ENCODE measurements around the gene BEND2.
"Not testable (repeated sequence)": the region's sequence is repeated elsewhere in the genome, so short reads cannot be mapped to it uniquely, and the experiment has no call there.

BEND2 gene

DNA sequence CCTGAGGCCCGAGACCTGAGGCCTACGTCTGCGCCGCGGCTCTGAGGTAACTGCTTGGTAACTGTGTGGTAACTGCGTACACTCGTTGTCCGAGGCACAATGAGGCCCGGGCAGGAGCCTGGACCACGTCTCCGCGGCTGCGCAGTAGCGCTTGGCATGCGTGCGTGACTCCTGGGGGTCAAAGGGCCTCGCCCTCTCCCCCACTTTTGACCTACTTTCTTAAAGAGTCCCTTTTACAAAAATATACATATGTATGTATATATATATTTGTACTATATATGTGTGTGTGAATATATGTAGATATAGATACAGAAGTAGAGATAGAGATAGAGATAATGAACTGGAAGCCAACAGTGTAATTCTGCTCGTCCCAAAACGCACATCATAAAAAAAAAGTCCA is at the start of gene BEND2:
BEND2 (minus strand) TSS at position 101 of the 400 bp plus-strand sequence. CDS start 136 bp downstream, outside the sequence.
- no peak for DNase-seq

DNA sequence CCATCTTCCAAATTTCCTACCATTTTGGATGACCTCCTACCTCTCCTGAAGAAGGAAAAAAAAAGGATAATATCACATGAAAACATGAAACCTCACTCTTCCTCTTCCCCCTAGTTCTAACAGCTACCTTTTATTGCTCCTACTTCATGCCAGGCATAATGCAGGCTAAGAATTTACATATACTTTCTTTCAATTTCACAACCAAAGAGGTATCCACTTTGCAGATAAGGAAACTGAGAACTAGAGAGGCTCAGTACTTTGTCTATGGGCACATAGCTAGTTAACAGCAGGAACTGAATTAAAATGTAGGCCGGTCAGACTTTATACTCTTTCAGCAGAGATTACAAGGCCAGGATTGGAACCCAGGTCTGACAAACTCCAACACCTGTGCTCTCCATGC is 34.4 kb upstream of the BEND2 start:
- no peak for DNase-seq

DNA sequence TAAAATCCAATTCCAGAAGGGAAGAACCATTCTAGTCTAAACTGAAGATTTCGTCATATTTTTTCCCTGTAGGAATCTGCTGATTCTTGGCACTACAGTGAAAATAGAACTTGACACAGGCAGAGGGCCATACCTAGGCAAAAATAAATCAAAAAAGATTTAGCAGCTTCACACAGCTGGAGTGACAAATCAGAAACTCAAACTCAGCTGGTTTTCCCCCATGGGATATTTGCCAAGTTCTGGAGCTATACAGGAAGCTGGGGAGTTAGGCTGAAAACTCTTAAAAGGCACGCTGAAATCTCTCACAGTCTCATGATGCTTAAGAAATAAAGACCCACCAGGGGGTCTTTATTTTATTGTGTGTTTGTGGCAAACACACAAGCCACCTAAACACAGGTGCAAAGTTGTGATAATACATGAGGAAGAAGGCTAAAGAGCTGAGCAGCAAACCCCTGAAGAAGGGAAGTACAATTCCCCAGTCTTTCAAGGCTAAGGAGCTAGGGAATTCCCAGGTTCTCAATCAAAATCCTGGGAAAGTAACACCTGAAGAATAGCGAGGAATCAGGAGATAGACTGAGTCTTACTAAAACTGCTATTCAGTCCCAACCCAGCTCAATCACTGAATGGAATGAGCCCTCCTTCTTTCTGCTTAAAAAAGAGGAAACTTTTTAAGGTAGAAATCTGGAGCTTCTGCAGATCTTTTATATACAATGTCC is 32.1 kb upstream of the BEND2 start:
- no peak for DNase-seq

DNA sequence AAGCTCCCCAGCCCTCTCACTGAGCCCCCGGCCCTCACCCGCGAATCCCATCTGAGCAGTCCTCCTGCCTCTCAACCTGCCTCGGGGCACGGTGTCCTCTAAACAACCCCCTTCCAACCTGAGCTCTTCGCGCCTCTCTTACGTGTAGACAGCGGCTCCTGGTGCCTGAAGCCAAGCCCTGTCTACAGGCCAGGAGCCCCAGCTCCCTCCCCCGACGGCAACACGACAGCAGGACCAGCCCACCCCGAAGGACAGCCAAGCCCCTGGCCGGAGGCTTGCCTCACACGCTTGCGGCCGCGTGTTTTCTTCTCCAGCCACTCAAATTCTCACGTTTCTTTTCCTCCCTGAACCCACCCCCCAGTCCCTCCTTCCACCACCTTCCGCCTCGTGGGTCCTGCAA is 9.0 kb upstream of the BEND2 start:
- not testable (repeated sequence) for DNase-seq

DNA sequence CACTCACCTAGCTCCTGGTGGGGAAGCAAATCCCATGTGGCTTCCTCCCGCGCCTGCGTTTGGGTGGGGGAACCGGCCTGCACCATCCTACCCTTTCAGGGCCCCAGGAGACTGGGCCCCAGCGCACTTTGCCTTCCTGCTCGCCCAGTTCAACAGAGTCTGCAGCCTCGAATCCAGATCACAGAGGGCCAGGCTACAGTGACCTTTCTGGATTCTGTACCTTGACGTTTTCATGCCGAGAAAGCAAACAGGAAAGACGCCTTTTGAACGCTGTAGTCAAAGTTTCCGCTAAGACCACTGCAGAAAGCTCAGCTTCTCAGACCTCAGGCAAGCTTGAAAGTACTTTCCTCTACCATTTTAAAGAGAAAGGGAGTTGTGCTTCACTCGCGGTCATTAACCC is 7.4 kb upstream of the BEND2 start:
- no peak for DNase-seq

DNA sequence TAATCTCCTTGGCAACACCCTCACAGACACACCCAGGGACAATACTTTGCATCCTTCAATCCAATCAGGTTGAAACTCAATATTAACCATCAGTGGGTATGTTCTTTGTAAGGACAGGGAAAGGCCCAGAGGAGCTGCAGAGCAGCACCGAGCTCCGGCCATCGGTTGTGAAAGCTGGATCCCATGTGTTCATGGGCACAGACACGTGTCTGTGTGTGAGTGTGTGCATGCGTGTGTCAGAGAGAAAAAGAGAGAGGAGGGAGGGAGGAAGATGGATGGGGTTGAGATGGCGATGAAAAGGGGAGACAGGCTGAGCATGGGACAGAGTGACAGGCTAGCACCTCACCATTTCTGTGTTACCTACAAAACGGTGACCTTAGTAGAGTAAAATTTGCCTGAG is 6.8 kb upstream of the BEND2 start:
- no peak for DNase-seq

DNA sequence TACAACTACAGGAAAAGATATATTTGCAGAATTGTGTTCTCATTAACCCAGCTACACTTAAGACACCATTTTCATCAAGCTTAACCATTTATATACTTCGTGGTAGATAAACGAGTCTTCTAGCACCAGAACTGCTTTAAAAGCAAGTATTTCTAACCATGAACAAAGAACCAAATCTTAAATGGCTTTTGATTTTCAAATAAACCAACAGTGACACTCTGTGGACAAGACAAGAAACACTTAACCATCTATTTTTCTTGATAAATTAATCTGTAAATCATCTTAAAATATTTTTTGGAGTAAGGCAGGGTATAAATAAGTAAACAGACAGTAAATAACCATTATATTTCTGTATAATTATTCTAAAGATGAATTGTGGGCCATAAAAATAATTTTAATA is 10.2 kb downstream of the BEND2 start:
- DNase-seq = no peak

DNA sequence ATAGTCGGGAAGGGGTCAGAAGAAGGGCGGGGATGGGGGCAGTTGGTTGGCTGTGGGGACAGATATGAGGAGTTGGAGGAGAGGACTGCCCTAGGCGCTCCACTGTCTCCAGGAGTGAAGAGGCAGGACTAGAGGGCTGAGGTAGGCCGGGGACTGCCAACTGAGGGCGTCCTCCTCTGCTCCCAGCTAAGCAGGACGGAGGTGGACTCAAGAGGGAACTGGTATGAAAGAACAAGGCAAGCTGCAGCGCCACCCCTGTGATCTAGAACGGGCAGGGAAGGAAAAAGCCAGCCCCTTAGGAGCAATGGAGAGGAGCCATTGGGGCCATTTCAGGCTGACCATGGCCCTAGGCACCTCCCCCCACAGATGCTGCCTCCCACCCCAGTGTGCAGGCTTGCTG is 14.0 kb downstream of the BEND2 start:
- DNase-seq = no peak

DNA sequence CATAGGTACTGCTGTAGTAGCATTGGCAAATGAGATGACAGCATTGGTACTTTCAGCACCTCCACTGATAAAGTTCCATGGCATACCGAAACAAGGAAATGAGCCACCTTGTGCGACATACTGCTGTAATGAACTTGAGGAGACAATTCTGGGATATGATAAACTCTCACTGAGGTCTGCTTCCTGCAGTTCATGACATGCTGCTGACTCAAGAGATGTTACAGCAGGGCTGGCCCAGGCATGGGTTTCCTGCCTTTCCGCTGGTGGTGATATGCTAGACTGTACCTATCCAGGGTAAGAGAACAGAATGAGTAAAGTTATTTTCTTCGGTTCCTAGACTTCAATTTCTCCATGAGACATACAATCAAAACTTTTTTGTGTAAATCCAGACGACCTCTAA is 17.1 kb downstream of the BEND2 start:
- no peak for DNase-seq

DNA sequence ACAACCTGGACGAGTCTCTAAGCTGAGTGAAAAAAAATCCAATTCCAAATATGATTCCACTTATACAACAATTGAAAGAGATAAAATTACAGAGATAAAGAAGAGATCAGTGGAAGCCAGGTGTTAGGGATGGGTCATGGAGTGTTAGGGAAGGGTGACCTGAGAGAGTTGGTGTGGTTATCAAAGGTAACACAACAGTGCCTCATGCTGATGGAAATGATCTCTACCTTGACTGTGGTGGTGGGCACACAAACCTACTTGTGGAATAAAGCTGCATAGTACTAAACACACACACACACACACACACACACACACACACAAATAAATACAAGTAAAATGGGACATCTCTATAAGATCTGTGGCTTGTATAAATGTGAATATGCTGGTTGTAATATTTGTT is 26.0 kb downstream of the BEND2 start:
- no peak for DNase-seq

DNA sequence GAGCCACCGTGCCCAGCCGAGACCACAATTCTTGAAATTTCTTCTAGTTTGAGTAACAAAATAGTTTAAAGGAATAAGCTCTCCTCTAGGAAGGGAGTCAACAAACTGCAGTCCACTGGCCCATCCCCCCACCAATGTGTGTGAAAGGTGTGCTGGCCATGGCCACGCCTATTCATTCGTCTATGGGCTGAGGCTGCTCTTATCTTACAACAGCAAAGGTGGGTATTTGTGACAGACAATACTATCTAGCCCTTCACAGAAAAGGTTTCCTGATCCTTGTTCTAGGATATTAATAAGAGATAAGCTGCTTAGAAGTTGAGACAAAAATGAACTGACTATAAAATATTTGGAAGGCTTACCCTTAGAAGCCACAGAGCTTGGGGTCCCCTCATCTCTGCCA is 41.2 kb downstream of the BEND2 start:
- DNase-seq = no peak

DNA sequence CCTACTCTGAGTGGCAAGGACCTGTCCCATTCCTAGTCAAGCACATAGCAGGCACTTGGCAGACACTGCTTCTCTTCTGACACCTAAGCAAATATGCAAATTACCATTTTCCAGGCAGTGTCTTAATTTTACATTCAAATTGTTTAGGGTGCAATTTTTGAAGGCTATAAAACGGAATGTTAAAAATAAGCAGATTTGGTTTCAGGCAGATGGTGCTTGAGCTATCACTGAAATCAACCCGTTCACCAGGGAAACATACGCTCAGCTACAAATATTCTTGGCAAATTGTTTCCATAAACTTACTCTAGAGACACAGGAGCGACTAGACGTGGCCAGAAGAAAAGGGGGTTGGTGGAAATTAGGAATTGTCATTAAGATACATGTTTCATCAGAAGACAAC is 45.7 kb downstream of the BEND2 start:
- no peak for DNase-seq

DNA sequence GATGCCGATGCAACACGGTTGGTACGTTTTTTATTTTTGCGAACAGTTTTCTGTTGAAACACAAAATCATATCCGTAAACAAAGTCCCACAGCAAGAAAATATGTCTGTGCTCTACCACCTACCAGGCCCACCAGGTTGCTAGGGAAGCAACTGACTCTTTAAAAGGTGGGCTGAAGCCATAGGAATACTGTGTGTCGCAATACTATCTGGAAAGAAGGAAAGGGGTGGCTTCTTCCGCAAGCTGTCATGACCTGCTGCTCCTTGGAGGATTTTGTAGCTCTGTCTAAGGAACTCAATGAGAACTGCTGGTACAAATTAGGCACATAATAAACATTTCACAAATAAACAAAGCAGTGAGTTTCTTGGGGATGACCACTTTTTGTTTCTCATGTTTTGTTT is 46.5 kb downstream of the BEND2 start:
- DNase-seq = no peak

DNA sequence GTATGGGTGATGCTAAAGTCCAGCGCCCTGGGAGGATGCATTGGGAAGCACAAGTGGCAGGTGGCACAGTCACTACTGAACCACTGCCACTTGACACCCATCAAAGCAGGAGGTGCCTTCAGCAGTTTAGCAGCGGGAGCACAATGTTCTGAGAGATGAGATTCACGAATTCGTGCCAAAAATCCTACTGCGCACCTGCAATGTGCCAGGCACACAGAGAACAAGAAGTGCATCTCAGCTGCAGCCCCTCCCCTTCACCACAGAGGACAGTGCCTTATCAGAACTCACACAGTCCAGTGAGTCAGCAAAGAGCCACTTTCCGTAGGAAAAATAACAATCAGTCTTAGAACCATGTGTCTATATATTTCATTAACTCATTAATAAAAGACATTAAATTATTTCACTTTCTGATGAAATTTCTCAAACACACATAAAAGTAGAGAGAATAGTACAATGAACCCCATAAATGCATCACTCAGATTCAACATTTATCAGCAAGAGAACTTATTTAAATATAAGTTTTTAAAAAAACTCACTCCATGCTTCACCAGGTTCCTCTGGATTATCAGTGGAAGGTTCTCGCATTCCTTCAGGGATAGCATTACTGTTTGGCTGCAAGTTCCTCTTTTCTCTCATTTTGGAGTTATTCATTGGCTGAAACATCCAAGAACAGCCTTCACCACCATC is 47.0 kb downstream of the BEND2 start:
- no peak for DNase-seq

DNA sequence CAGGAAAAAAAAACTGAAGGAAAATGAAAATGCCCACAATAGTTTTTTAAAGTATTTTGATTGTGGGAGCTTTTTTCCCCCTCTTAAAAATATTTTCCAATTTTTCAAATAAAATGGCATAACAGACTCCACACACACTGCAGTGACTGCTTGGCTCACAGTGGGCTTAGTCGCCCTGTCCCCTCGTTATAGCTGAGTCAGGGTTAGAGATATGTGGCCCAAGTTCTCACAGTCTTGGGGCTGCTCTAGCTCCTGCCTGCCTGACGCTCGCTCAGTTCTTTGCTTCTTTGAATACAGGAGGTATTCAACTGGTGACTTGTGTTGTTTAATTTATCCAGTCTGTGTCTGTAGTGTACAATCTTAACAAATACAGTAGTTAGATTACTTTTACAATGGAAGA is 47.7 kb downstream of the BEND2 start:
- no peak for DNase-seq

DNA sequence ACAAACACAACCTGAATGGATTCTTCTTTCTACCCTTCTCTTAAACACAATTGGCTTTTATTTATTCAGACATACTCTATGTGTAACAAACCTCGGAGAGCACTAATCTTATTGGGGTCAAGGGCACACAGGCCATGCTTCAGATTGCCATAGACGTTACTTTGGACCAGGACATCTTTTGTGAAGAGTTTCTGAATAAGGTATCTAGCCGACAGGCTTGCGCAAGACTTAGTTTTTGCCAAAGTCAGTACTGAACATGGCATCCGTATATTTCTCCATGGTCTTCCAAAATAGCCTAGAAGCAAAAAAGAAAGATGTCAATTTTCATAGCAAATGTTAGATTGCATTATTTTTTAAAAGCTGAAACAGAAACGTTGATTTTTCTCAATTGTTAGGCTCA is 49.8 kb downstream of the BEND2 start:
- no peak for DNase-seq

DNA sequence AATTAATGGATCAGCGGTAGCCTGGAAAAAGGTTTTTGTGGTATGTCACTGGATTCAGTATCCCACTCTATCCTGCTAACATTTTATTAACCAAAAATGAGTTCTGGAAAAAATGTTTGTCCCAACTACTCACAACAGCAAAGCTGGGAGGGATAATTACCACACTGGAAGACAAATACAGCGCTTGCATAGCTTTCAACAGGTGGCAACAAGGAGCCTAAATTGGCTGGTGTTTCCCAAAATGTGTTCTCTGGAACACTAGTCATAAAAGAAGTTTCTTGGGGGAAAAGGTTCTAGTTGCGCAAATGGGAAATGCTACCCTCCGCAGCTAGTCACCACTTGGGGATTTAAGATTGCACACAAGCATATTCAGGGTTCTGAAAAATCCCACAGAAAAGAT is 54.6 kb downstream of the BEND2 start:
- DNase-seq = no peak

DNA sequence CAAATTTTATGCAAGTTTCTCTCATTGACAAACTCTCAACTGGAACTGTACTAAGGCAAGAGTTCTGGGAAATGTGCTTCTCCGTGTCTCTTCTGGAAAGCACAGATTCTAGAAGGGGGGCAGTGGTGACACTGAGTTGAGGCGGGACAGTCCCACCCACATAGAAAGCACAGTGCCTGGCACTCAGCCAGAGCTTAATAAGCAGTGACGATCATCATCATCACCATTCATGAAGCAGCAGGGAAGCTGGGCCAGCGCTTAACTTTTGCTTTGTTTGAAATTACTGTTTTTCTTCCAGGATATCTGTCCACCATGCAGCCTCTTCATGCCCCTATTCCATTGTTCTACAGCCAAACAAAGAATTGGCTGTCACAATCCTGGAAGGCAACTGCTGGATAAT is 60.3 kb downstream of the BEND2 start:
- DNase-seq = no peak

DNA sequence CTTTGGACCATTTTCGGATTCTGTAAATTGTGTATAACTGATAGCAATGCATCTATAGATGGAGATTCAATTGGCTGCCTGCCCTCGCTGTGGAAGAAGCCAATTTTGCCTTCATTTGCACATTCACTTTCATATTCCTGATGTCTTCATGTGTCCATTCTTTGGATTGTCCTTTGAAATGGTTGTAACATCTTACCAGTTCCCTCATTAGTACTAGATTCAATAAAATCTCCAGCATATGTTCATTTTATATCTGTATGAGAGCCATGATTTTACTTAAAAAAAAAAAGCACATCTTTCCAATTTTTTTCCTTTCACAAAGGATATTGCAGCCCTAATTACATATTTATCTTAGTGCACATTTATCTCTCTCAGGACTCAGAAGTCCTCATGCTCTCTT is 61.7 kb downstream of the BEND2 start:
- DNase-seq = no peak

DNA sequence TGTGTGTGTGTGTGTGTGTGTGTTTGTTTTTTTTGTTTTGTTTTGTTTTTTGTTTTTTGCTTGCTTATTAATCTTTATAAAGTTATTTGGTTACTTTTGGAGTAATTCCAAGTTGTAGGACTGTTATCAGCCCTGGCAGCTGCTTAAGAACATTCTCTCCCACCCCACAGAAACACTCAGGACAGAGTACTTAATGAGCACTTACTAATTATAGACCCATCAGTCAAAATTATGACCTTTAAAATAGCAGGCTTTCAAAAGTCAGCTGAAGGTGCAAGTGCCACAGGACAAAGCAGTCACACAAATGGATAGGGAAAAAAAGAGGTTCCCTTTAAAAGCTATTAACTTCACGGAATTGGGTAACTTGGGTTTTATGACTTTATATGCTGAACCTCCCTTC is 69.0 kb downstream of the BEND2 start:
- no peak for DNase-seq

DNA sequence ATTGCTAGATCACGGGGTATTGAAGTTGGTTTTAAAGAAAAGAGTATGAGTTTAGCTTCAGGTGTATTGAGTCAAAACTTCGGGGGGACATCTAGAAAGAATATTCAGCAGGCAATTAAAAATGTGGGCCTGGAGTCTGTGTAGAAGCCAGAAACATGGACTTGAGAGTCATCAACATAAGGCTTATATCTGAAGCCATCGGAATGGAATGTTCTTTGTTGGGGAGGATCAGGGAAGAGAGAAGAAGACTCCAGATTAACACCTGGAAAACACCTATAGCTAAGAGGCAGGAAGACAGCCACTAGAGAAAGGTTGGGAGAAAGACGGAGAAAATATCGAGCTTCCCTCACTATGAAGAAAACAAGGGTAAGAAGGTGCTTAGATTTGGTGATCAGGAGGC is 69.5 kb downstream of the BEND2 start:
- no peak for DNase-seq

DNA sequence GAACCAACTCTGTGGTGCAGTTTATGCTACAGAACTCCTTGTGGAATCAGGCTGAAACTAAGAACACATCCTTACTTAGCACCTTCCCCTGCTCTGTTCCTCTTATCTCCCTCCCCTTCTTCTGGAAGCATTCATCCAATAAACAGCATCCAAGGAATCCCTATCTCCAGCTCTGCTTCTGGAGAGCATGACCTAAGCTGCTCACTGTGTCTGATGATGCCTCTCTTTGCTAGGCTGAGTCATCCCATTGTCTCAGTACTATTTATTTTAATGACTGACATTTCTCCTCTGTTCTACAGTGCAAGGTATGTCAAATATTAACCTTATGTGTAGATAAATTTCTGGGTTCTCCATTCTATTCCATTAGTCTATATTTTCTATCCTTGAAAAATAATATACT is 71.2 kb downstream of the BEND2 start:
- no peak for DNase-seq

DNA sequence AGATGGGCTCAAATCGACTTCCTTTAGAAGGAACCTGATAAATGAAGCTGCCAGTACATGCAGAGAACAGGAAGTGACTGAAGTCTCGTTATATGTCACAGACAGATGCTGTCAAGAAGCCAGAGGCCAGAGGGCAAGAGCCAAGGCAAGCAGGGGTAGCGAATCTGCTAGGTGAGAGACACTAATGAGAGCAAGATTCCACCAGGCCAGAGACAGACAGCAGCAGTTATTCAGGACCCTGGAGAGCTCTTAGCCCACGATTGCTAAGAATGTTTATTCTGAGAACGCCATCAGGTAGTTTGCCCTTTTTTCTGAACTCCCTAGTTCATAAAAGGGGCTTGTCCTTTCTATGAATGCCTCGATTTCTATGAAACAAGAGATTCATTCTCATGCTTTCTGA is 73.7 kb downstream of the BEND2 start:
- no peak for DNase-seq

DNA sequence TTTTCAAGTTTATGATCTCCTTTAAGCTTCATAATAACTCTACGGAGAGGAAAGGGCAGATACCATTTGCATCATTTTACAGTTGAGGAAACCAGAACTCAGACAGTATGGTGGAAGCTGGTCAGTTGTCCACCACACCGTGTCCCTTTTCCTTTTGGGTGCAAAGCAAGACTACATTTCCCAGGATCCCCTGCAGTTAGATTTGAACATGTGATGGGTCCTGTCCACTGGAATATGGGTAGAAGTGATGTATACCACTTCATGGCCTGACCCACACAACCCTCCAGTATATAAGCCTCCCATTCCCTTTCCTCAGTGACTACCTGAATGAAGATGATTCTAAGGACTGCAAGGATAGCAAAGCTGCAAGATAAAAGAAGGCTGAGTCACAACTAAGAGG is 74.7 kb downstream of the BEND2 start:
- DNase-seq = no peak

DNA sequence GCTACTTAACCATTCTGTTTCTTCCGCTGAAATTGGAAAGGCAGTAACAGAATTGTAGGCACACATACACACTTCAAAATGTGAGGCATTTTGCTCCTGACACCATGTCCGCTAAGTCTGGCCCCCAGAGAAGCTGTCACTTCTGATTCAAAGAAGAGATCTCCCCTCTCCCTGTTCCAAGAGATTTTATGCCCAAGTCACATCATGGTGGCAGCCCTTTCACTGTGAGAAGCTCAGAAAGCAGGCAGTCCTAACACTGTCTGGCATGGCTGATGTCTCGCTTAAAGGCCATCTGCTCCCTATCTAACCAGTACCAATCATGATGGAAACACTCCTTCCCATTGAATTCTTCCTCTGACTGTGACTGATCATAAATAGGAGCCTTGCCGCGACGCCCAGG is 83.9 kb downstream of the BEND2 start:
- no peak for DNase-seq

Measured in NCI-H226 (cell line).